OCI-LY3 (cell line): ENCODE data around the gene GRXCR2.

Source experiments
- EZH2phosphoT487 ChIP-seq: fragments of 200-600 bp; shearing (Covaris generic); IDR thresholded peaks from 2 replicates; pipeline ENCODE4 v1.6.1; 2018; ENCODE audit warnings: antibody characterized with exemption, mixed run types, low read depth
- TF ChIP-seq, protein P1 (sequence below): fragments of 200-600, 300-600 bp; sonication (generic); IDR thresholded peaks from 2 replicates; pipeline ENCODE4 v1.5.1; 2014; ENCODE audit warnings: antibody characterized with exemption, low read length, low read depth

DNA sequence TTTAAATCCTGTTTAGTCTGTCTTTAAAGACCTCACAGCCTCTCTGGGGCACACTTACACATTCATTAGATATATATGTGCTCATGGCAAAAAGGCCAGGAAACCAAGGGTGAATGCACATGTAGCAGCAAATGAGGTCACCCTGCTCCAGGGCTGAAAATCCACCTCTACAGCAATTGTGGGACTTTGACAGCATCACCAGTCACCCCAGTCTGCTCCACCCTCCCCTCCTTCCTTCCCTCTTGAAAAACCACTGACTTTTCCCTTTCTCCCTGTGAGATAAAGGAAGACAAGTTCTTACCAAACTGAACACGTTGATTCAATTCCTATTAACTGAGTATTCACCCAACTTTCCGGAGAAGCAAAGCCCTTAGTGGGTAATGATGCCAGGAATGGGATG lies 48.4 kb upstream of the GRXCR2 start:
- TF ChIP-seq, protein P1, sequence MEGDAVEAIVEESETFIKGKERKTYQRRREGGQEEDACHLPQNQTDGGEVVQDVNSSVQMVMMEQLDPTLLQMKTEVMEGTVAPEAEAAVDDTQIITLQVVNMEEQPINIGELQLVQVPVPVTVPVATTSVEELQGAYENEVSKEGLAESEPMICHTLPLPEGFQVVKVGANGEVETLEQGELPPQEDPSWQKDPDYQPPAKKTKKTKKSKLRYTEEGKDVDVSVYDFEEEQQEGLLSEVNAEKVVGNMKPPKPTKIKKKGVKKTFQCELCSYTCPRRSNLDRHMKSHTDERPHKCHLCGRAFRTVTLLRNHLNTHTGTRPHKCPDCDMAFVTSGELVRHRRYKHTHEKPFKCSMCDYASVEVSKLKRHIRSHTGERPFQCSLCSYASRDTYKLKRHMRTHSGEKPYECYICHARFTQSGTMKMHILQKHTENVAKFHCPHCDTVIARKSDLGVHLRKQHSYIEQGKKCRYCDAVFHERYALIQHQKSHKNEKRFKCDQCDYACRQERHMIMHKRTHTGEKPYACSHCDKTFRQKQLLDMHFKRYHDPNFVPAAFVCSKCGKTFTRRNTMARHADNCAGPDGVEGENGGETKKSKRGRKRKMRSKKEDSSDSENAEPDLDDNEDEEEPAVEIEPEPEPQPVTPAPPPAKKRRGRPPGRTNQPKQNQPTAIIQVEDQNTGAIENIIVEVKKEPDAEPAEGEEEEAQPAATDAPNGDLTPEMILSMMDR, result no peak
- TF ChIP-seq EZH2phosphoT487, result no peak
